Gastrocnemius medialis (tissue), 4 donors: ENCODE data around the gene KCNK18. TPM values are rescaled to one million over a fixed set of nuclear protein-coding genes. Genes with fewer than 3 reads are reported as not detected.

ENCODE experiments used
- ATAC-seq, 2 donors: fragments of 150-250 bp; one replicate each; pipeline ENCODE4 v1.9.1; 2016
- DNase-seq, 2 donors: peaks; one replicate each; pipeline ENCODE4 v3.0.0-alpha.2; 2019
- H3K27ac ChIP-seq, 4 donors: fragments of 200-600 bp; sonication (generic); 1 replicate in 1 of 4; 2 replicates in 3 of 4; pipeline ENCODE4 v1.5.1; 2016 to 2018; ENCODE audit warnings: mild to moderate bottlenecking in 2 of 4, moderate library complexity in 1 of 4
- H3K27me3 ChIP-seq, 3 donors: fragments of 200-600 bp; sonication (generic) in 2 of 3; 1 replicate in 1 of 3; 2 replicates in 2 of 3; pipeline versions ENCODE4 v1.5.1 to v1.6.0; 2016 to 2019; ENCODE audit warnings: mild to moderate bottlenecking in 1 of 3, moderate library complexity in 1 of 3
- H3K36me3 ChIP-seq, 2 donors: fragments of 200-600 bp; sonication (generic) in 1 of 2; one replicate each; pipeline ENCODE4 v1.5.1; 2017 to 2018
- H3K4me1 ChIP-seq, 2 donors: fragments of 200-600 bp; sonication (generic) in 1 of 2; one replicate each; pipeline ENCODE4 v1.5.1; 2016 to 2017; ENCODE audit warnings: mild to moderate bottlenecking in 2 of 2
- H3K4me3 ChIP-seq, 4 donors: fragments of 200-600 bp; sonication (generic) in 3 of 4; 1 replicate in 1 of 4; 2 replicates in 3 of 4; pipeline ENCODE4 v1.5.1; 2016 to 2019; ENCODE audit warnings: mild to moderate bottlenecking in 2 of 4
- H3K9me3 ChIP-seq, 3 donors: fragments of 200-600 bp; sonication (generic) in 2 of 3; 1 replicate in 1 of 3; 2 replicates in 2 of 3; pipeline ENCODE4 v1.5.1; 2016 to 2019
- POLR2A ChIP-seq, 2 donors: fragments of 450-650 bp; IDR thresholded peaks; one replicate each; pipeline ENCODE4 v1.6.1; 2017; ENCODE audit warnings: antibody characterized with exemption in 2 of 2, mild to moderate bottlenecking in 2 of 2, moderate library complexity in 2 of 2
- in situ Hi-C, 4 donors: fragments of 200-750 bp; cut with MboI; loops; one replicate each; pipeline versions ENCODE4 v1.15.0 to v1.8.0; 2017; ENCODE audit warnings: low sequenced_read_pairs in 4 of 4
- intact Hi-C: fragments of 100-400 bp; cut with DNase I; formaldehyde crosslinking; loops from one replicate; pipeline ENCODE4 v1.15.1; 2023; ENCODE audit warnings: low total_unique reads
- total RNA-seq, 4 donors: library from RNA; depleted of rRNA; stranded (reverse); fragments of >200 nt; gene quantifications; one replicate each; pipeline versions ENCODE4 v1.1.0 to v1.2.3, GENCODE V29; 2016
- TF ChIP-seq, protein P1 (sequence below), 5 experiments: fragments of 450-650 bp in 3 of 5; fragments of 200-600 bp in 2 of 5; sonication (generic) in 2 of 5; IDR thresholded peaks in 4 of 5; conservative IDR thresholded peaks in 1 of 5; 1 replicate in 4 of 5; 2 replicates in 1 of 5; pipeline ENCODE4 v1.5.1; 2016 to 2019; ENCODE audit warnings: antibody characterized with exemption in 5 of 5, mild to moderate bottlenecking in 3 of 5, moderate library complexity in 3 of 5

Gene KCNK18
- total RNA-seq, 4 donors from 2014 or later: not detected

DNA sequence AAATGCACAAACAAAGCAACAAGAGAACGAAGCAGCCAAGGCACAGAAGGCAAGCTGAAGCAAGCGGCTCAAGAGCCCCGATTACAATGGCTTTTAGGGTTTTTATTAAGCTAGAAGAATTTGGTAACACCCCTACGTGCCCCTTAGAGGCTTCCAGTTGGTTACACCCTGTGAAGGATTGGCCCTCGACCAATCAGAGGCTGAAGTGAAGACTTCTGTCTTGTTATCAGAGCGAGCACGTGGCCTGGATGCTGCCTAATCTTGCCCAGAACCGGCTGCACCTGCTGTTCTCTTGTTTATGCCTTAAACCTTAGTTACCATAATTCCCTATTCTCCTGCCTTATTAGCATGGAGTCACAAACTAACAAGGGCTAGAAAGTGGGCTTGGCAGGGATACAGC lies 21.4 kb downstream of the KCNK18 start:
- Histone ChIP-seq H3K4me3 (no peak overlapping the region), H3K9me3 (no peaks in the 10 kb centered on the region), H3K27me3 (peaks cover 23 to 36% (median 31%) of the 10 kb centered on the region in 3 donors), H3K27ac (no peak overlapping the region), H3K4me1 (peaks cover 0 to 8% of the 10 kb centered on the region in 2 donors), H3K36me3 (no peaks in the 10 kb centered on the region)
- intact Hi-C loops: loop anchor here (5.0 kb wide), 1 partner anchor 1024 kb away; no protein-coding TSS in a partner anchor
- ATAC-seq: no peak
- TF ChIP-seq, protein P1, sequence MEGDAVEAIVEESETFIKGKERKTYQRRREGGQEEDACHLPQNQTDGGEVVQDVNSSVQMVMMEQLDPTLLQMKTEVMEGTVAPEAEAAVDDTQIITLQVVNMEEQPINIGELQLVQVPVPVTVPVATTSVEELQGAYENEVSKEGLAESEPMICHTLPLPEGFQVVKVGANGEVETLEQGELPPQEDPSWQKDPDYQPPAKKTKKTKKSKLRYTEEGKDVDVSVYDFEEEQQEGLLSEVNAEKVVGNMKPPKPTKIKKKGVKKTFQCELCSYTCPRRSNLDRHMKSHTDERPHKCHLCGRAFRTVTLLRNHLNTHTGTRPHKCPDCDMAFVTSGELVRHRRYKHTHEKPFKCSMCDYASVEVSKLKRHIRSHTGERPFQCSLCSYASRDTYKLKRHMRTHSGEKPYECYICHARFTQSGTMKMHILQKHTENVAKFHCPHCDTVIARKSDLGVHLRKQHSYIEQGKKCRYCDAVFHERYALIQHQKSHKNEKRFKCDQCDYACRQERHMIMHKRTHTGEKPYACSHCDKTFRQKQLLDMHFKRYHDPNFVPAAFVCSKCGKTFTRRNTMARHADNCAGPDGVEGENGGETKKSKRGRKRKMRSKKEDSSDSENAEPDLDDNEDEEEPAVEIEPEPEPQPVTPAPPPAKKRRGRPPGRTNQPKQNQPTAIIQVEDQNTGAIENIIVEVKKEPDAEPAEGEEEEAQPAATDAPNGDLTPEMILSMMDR (IDR thresholded peaks at IDR 0.05 in 4 of 5, conservative IDR thresholded peaks at IDR 0.05 in 1 of 5): no peak
- TF ChIP-seq POLR2A (IDR thresholded peaks at IDR 0.05): no peak
- DNase-seq: no peak
- in situ Hi-C loops: loop anchor here (25.0 kb wide), 2 partner anchors 219 to 1019 kb away; no protein-coding TSS in a partner anchor

DNA sequence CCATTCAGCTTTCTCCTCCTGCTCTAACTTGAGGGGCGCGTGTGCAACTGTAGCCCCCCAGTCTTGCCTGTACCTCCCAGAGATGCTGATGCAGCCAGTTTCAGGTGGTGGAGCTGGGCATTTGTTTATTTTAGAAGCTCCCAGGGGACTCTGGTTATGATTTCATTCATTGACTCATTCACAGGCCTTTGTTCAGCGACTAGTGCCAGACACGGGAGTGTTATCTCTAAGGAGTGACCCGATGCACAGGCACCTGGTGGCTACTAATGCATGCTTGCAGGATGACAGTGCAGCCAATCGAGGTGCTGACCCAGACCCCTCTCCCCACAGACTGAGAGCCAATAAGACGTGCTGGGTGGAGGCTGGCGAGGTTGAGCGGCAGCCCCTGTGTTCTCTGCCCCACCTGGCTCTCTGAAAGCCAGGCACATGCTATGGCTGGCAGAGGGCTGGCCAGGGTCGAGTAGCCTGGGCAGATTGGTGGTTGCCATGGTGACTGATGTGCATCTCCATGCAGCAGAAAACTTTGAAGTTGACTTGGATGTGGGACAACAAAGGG lies 23.9 kb downstream of the KCNK18 start:
- Histone ChIP-seq H3K4me1 (peaks cover 0 to 8% of the 10 kb centered on the region in 2 donors), H3K9me3 (no peaks in the 10 kb centered on the region), H3K27ac (no peak overlapping the region), H3K36me3 (no peaks in the 10 kb centered on the region), H3K27me3 (peaks cover 13 to 22% (median 21%) of the 10 kb centered on the region in 3 donors), H3K4me3 (no peak overlapping the region)
- ATAC-seq (no peak), DNase-seq (no peak)
- intact Hi-C loops: no loop called here
- in situ Hi-C loops: loop anchor here (25.0 kb wide), 2 partner anchors 216 to 1016 kb away; no protein-coding TSS in a partner anchor
- TF ChIP-seq, protein P1 (IDR thresholded peaks at IDR 0.05 in 4 of 5, conservative IDR thresholded peaks at IDR 0.05 in 1 of 5): no peak
- no peak for TF ChIP-seq POLR2A (IDR thresholded peaks at IDR 0.05)

DNA sequence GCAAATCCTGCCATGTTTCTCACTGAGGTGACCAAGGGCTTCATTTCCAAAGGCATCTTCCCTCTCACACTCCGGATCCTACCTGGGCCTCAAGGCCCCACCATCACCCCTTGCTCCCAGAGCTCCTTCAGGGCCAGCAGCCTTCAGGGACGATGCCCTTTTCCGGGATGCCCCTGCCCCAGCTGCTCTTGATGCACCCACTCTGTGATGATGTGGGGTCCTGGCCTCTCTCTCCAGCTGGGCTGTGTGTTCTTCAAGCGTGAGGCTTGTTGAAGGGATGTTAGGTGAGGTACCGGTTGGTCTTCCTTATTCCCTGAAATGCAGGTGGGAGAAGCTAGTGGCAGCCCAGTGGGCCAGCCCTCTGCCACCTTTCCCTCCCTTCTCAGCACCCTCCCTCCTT lies 25.3 kb downstream of the KCNK18 start:
- no peak overlapping the region for H3K27ac ChIP-seq
- H3K4me3 ChIP-seq: no peak overlapping the region
- H3K27me3 ChIP-seq: peaks cover 0 to 16% (median 8%) of the 10 kb centered on the region in 3 donors
- no peaks in the 10 kb centered on the region for H3K36me3 ChIP-seq
- ATAC-seq (no peak), DNase-seq (no peak)
- intact Hi-C loops: no loop called here
- TF ChIP-seq, protein P1 (IDR thresholded peaks at IDR 0.05 in 4 of 5, conservative IDR thresholded peaks at IDR 0.05 in 1 of 5): no peak
- TF ChIP-seq POLR2A (IDR thresholded peaks at IDR 0.05): no peak
- no peaks in the 10 kb centered on the region for H3K4me1 ChIP-seq
- no peaks in the 10 kb centered on the region for H3K9me3 ChIP-seq
- in situ Hi-C loops: loop anchor here (25.0 kb wide), 2 partner anchors 215 to 1015 kb away; no protein-coding TSS in a partner anchor

DNA sequence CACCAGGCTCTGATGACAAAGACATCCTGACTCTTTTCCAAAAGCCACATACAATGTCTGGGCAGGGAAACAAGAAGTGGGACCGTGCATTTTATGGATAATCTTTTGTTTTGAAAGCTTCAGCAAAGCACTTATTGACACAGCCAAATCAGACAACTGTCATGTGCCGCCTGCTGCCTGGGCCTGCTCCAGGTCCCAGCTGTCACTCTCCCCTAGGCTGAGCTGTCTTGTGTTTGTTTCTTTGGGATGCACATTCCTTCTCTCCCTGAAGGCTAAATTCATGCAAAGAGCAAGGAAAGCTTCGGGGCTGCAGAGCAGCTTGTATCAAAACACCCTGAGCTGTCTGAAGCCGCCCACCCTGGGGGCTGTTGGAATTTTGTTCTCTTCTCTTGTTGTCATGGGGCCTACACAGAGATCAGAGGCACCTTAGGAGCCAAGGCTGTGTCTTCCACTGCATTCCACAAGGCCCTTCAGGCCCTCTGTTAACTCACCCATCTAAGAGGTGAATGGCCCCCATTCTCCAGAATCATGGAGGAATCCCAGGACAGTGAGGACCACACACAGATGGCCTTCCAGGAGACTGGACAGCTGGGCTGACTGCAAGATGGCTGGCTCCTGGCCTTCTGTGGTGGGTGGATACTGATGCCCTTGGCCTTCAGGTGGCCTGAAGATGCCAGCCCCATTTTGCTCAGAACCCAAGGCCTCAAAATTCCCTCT lies 25.8 kb downstream of the KCNK18 start:
- Histone ChIP-seq H3K27me3 (peaks cover 0 to 12% (median 5%) of the 10 kb centered on the region in 3 donors), H3K4me3 (no peak overlapping the region), H3K27ac (no peak overlapping the region), H3K36me3 (no peaks in the 10 kb centered on the region), H3K4me1 (no peaks in the 10 kb centered on the region), H3K9me3 (no peaks in the 10 kb centered on the region)
- DNase-seq: no peak
- TF ChIP-seq POLR2A (IDR thresholded peaks at IDR 0.05): no peak
- TF ChIP-seq, protein P1 (IDR thresholded peaks at IDR 0.05 in 4 of 5, conservative IDR thresholded peaks at IDR 0.05 in 1 of 5): no peak
- ATAC-seq: no peak
- in situ Hi-C loops (loop anchor here (25.0 kb wide), 2 partner anchors 214 to 1014 kb away; no protein-coding TSS in a partner anchor), intact Hi-C loops (no loop called here)
